PC-3 (cell line): ENCODE results near the gene TANGO6.

ENCODE experiments used
- CTCF ChIP-seq: fragments of 300-600 bp; sonication (generic); conservative IDR thresholded peaks from 2 replicates; pipeline ENCODE4 v1.5.1; 2017; ENCODE audit warnings: antibody characterized with exemption, low read depth, mild to moderate bottlenecking, low read length
- EZH2 ChIP-seq: fragments of 300-600 bp; sonication (generic); IDR thresholded peaks from one replicate; pipeline ENCODE4 v1.6.1; 2017; ENCODE audit warnings: antibody characterized with exemption, mild to moderate bottlenecking, low read length; ENCODE audit not compliant: unreplicated experiment
- EZH2phosphoT487 ChIP-seq: fragments of 300-600 bp; sonication (generic); IDR thresholded peaks from 2 replicates; pipeline ENCODE4 v1.6.1; 2018; ENCODE audit warnings: mild to moderate bottlenecking, antibody characterized with exemption, low read length, borderline replicate concordance

GRCh38 chr16:69064764-69065313 lies 221.5 kb downstream of the TANGO6 start:
- TF ChIP-seq CTCF, result no peak
- TF ChIP-seq EZH2phosphoT487, result no peak
- TF ChIP-seq EZH2, result no peak
